GM12892 (cell line): ENCODE measurements around the gene SHISA5.

Experiments used
- POLR2A ChIP-seq: IDR thresholded peaks from 2 replicates; pipeline ENCODE4 v1.6.1; 2011; ENCODE audit warnings: low read depth, low read length, control low read depth
- POLR2AphosphoS5 ChIP-seq: IDR thresholded peaks from 2 replicates; pipeline ENCODE4 v1.6.1; 2011; ENCODE audit warnings: low read depth, low read length, control low read depth

- no peak for TF ChIP-seq POLR2AphosphoS5
- TF ChIP-seq POLR2A, result no peak
Measured at GRCh38 chr3:48503401-48504050, 448 bp downstream of the SHISA5 start.
